ENCODE results near the gene ZNF804B.

DNA sequence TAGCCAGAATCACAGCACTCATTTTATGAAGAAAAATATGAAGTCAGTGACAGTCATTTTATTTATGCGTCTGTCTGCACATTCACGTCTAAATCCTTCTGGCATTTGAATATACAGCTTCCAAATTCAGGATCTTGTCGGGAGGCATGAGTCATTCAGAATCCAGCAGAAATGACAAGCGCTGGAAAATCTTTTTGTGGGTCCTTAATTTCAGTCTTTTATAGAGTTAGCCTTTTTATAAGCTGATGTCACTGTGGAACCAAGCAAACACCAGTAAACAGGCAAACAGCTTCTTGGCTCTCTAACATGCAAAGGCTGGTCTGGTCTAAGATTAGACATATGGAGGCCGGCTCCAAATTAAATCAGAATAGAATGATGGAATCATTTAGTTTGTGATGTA, 424.2 kb downstream of the ZNF804B start:
- TF ChIP-seq, protein P1, sequence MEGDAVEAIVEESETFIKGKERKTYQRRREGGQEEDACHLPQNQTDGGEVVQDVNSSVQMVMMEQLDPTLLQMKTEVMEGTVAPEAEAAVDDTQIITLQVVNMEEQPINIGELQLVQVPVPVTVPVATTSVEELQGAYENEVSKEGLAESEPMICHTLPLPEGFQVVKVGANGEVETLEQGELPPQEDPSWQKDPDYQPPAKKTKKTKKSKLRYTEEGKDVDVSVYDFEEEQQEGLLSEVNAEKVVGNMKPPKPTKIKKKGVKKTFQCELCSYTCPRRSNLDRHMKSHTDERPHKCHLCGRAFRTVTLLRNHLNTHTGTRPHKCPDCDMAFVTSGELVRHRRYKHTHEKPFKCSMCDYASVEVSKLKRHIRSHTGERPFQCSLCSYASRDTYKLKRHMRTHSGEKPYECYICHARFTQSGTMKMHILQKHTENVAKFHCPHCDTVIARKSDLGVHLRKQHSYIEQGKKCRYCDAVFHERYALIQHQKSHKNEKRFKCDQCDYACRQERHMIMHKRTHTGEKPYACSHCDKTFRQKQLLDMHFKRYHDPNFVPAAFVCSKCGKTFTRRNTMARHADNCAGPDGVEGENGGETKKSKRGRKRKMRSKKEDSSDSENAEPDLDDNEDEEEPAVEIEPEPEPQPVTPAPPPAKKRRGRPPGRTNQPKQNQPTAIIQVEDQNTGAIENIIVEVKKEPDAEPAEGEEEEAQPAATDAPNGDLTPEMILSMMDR (IDR thresholded peaks at IDR 0.05) = no peak
- TF ChIP-seq POLR2A (IDR thresholded peaks at IDR 0.05) = no peak

Data from right lobe of liver (tissue), 4 donors.